Activated T-helper 1 cell treated with anti-CD3 and anti-CD28 coated beads, Interleukin-12 subunit alpha, Interleukin-12 subunit beta, Interleukin-2, Interleukin-4 antibody, amounts not matched to agents 30 ng/mL and 10 ng/mL and 1 ng/mL, durations not matched to agents 14 hours and 24 hours and 36 hours (primary cell): Measurements from ENCODE around the gene MB21D2. TPM values are rescaled to one million over a fixed set of nuclear protein-coding genes. Genes with fewer than 3 reads are reported as not detected.

ENCODE experiments used
- DNase-seq: peaks from one replicate; pipeline ENCODE4 v3.0.0; 2021; ENCODE audit warnings: low spot score
- H3K27ac Mint-ChIP-seq: one replicate; pipeline ENCODE4 v1.8.0; 2021; ENCODE audit warnings: mild to moderate bottlenecking, mixed read lengths
- H3K27me3 Mint-ChIP-seq: one replicate; pipeline ENCODE4 v1.8.0; 2022; ENCODE audit warnings: mild to moderate bottlenecking, moderate library complexity, mixed read lengths; ENCODE audit not compliant: insufficient read depth
- H3K36me3 Mint-ChIP-seq: one replicate; pipeline ENCODE4 v1.8.0; 2021; ENCODE audit warnings: low read depth, mixed read lengths
- H3K4me1 Mint-ChIP-seq: one replicate; pipeline ENCODE4 v1.8.0; 2021; ENCODE audit warnings: low read depth, mixed read lengths
- H3K4me3 Mint-ChIP-seq: one replicate; pipeline ENCODE4 v1.8.0; 2021; ENCODE audit warnings: mild to moderate bottlenecking, moderate library complexity, mixed read lengths
- H3K9me3 Mint-ChIP-seq: one replicate; pipeline ENCODE4 v1.8.0; 2021; ENCODE audit warnings: mixed read lengths
- intact Hi-C: fragments of 100-400 bp; cut with micrococcal nuclease; formaldehyde crosslinking; loops from one replicate; pipeline ENCODE4 v1.15.1; 2024
- total RNA-seq: library from RNA; stranded (reverse); gene quantifications from 2 replicates; pipeline ENCODE4 v1.2.3, GENCODE V29; 2022

The MB21D2 gene
- total RNA-seq, 1 donor from 2014 or later, result 18.0 TPM

- no peaks in the 10 kb centered on the region for H3K36me3 Mint-ChIP-seq
- peaks cover 4% of the 10 kb centered on the region for H3K27me3 Mint-ChIP-seq
- intact Hi-C loops, result loop anchor here (1.0 to 2.0 kb wide), 2 partner anchors 16 to 23 kb away; no protein-coding TSS in a partner anchor
- H3K4me3 Mint-ChIP-seq, result no peak overlapping the region
- no peaks in the 10 kb centered on the region for H3K9me3 Mint-ChIP-seq
- no peak for DNase-seq
- H3K4me1 Mint-ChIP-seq, result peaks cover 12% of the 10 kb centered on the region
- H3K27ac Mint-ChIP-seq, result peak overlapping the region; percentile 53
These were observed 16.3 kb upstream of the MB21D2 start for GRCh38 chr3:192933779-192934460.

- Mint-ChIP-seq H3K4me1 (peaks cover 12% of the 10 kb centered on the region), H3K36me3 (no peaks in the 10 kb centered on the region), H3K4me3 (no peak overlapping the region), H3K9me3 (no peaks in the 10 kb centered on the region), H3K27me3 (peaks cover 2% of the 10 kb centered on the region), H3K27ac (no peak overlapping the region)
- intact Hi-C loops, result no loop called here
- no peak for DNase-seq
These were observed 15.6 kb upstream of the MB21D2 start for GRCh38 chr3:192933259-192933658.

DNA sequence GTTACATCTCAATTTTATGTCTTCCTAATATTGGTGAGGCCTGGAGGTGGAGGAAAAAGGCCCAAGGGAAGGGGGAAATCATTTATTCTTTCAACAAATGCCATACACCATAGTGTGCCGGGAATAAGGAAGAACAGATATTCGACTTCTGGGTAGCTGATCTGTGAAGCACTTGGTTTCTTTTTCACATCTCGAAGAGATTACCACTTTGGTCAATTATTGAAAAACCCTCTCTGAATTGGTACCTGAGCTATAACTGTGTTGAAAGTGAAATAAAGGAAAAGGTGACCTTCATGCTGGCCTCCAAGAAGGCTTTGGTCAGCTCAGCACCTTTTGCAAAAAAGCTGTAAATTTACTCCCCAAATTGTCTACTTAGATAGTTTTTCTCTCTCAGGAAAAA lies 14.2 kb upstream of the MB21D2 start:
- DNase-seq, result no peak
- no peak overlapping the region for H3K4me3 Mint-ChIP-seq
- H3K4me1 Mint-ChIP-seq, result peaks cover 12% of the 10 kb centered on the region
- H3K27ac Mint-ChIP-seq, result no peak overlapping the region
- H3K9me3 Mint-ChIP-seq, result no peaks in the 10 kb centered on the region
- H3K27me3 Mint-ChIP-seq, result peaks cover 6% of the 10 kb centered on the region
- H3K36me3 Mint-ChIP-seq, result no peaks in the 10 kb centered on the region
- intact Hi-C loops, result no loop called here

DNA sequence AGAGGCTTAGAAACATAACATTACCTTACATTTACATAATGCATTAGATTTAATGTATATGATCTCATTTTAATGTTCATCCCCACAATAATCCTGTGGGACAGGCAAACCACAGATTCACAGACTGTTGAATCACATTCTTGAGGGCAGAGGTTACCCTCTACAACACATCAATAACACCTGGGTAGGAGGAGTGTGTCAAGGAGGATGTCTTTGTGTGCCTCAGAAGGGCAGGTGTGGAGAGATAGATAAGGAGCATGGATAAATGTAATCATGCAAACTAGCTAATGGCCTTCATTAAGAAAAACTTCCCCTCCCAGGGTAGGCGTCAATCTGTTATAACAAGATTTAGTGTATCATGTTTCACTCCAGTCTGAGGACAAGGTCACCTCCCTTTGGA lies 12.9 kb upstream of the MB21D2 start:
- H3K27me3 Mint-ChIP-seq, result peaks cover 8% of the 10 kb centered on the region
- H3K27ac Mint-ChIP-seq, result no peak overlapping the region

GRCh38 chr3:192929755-192930547 lies 12.3 kb upstream of the MB21D2 start:
- Mint-ChIP-seq H3K36me3 (no peaks in the 10 kb centered on the region), H3K4me3 (no peak overlapping the region), H3K9me3 (no peaks in the 10 kb centered on the region), H3K4me1 (peaks cover 6% of the 10 kb centered on the region), H3K27me3 (peaks cover 8% of the 10 kb centered on the region), H3K27ac (no peak overlapping the region)
- intact Hi-C loops, result no loop called here
- no peak for DNase-seq

More for the DNA sequence above, 12.9 kb upstream of the MB21D2 start:
- intact Hi-C loops, result no loop called here
- no peak overlapping the region for H3K4me3 Mint-ChIP-seq
- H3K4me1 Mint-ChIP-seq, result peaks cover 12% of the 10 kb centered on the region
- DNase-seq, result no peak
- no peaks in the 10 kb centered on the region for H3K9me3 Mint-ChIP-seq
- H3K36me3 Mint-ChIP-seq, result no peaks in the 10 kb centered on the region

- Mint-ChIP-seq H3K4me3 (no peak overlapping the region), H3K9me3 (no peaks in the 10 kb centered on the region), H3K36me3 (no peaks in the 10 kb centered on the region), H3K27ac (no peak overlapping the region), H3K4me1 (peaks cover 6% of the 10 kb centered on the region), H3K27me3 (peaks cover 8% of the 10 kb centered on the region)
- DNase-seq, result no peak
- intact Hi-C loops, result no loop called here
These were observed 11.5 kb upstream of the MB21D2 start for GRCh38 chr3:192929146-192929545.

DNA sequence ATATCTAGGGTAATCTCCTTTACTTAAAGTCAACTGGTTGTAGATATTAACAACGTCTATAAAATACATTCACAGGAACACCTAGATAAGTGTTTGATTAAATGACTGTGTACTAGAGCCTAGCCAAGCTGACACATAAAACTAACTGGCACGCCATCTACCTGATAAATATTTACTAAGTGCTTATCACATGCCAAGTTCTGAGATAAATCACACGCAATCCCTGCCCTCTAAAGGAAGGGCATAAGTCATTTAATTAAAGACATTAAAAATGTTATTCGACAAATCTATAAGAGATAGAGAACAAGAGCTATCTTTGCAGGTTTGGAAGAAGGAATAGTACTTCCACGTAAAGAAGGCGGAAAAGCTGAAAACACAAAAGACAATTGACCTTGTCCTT lies 11.1 kb upstream of the MB21D2 start:
- Mint-ChIP-seq H3K27ac (no peak overlapping the region), H3K4me3 (no peak overlapping the region), H3K36me3 (no peaks in the 10 kb centered on the region), H3K4me1 (peaks cover 2% of the 10 kb centered on the region), H3K27me3 (peaks cover 9% of the 10 kb centered on the region), H3K9me3 (no peaks in the 10 kb centered on the region)
- DNase-seq, result no peak
- intact Hi-C loops, result no loop called here

DNA sequence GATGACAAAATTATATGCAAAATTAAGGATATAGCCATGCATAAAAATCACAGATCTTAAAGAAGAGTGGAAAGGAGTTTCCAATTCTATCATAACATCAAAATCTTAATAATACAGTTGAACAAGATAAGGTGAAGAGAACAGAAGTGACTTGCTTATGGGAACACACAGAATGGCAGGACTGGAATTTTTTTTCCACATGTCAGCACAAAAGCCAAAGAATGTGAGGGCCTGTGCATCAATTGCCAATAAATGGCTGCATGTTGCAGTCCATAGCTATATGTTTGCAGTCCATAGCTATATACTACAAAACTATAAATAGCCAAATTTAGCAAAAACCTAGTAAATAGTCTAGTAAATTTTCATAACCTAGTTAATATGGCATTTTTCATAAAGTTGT lies 10.4 kb upstream of the MB21D2 start:
- H3K4me1 Mint-ChIP-seq, result no peaks in the 10 kb centered on the region
- H3K27me3 Mint-ChIP-seq, result peaks cover 14% of the 10 kb centered on the region
- DNase-seq, result no peak
- no peaks in the 10 kb centered on the region for H3K9me3 Mint-ChIP-seq
- no peak overlapping the region for H3K27ac Mint-ChIP-seq
- intact Hi-C loops, result no loop called here
- H3K36me3 Mint-ChIP-seq, result no peaks in the 10 kb centered on the region
- H3K4me3 Mint-ChIP-seq, result no peak overlapping the region

GRCh38 chr3:192927016-192927415 lies 9.4 kb upstream of the MB21D2 start:
- H3K27ac Mint-ChIP-seq, result no peak overlapping the region
- H3K4me3 Mint-ChIP-seq, result no peak overlapping the region
- intact Hi-C loops, result no loop called here
- H3K4me1 Mint-ChIP-seq, result no peaks in the 10 kb centered on the region
- no peak for DNase-seq
- H3K36me3 Mint-ChIP-seq, result no peaks in the 10 kb centered on the region
- H3K27me3 Mint-ChIP-seq, result peaks cover 14% of the 10 kb centered on the region
- no peaks in the 10 kb centered on the region for H3K9me3 Mint-ChIP-seq

DNA sequence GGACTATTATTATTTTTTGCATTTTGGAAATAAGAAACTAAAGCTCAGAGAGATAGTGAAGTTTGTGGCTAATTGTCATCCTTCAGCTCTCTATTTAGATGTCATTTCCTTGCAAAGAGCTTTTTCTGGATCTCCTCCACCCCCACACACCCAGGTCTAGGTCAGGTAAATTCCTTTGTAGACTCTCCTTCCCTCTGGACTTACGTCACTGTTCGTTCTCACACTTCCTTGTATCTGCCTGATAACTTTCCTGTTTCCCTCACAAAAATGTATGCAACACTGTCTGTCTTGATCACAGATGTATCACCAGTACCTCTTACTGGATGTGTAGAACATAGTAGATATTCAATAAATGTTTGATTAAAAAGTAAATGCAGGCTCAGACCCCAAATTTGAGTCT lies 6.1 kb upstream of the MB21D2 start:
- Mint-ChIP-seq H3K4me3 (no peak overlapping the region), H3K27ac (no peak overlapping the region), H3K36me3 (no peaks in the 10 kb centered on the region), H3K27me3 (peaks cover 22% of the 10 kb centered on the region), H3K9me3 (no peaks in the 10 kb centered on the region), H3K4me1 (peaks cover 13% of the 10 kb centered on the region)
- DNase-seq, result no peak
- intact Hi-C loops, result no loop called here

DNA sequence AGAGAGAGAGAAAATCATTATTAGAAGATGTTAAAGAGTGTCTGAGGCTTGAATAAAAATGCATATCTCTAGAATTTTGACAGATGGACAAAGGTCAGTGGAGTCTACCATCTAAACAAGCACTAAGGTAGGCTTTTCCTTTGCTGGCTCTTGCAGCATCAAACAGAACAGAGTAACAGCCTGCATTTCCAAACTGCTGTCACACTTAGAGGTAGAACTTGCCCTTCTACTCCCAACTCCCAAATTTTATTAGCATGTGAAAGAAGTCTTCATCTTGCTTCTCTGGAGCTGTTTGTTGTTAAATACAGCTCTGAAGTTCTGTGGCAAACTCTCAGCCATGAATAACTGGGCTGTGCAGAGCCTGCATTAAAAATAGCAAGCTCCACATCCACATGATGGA lies 4.1 kb upstream of the MB21D2 start:
- H3K36me3 Mint-ChIP-seq, result no peaks in the 10 kb centered on the region
- H3K9me3 Mint-ChIP-seq, result no peaks in the 10 kb centered on the region
- no peak overlapping the region for H3K27ac Mint-ChIP-seq
- intact Hi-C loops, result no loop called here
- no peak for DNase-seq
- H3K4me1 Mint-ChIP-seq, result peaks cover 22% of the 10 kb centered on the region
- peaks cover 23% of the 10 kb centered on the region for H3K27me3 Mint-ChIP-seq
- no peak overlapping the region for H3K4me3 Mint-ChIP-seq

- no peak for DNase-seq
- peaks cover 5% of the 10 kb centered on the region for H3K36me3 Mint-ChIP-seq
- peaks cover 23% of the 10 kb centered on the region for H3K27me3 Mint-ChIP-seq
- no peak overlapping the region for H3K27ac Mint-ChIP-seq
- intact Hi-C loops, result no loop called here
- H3K4me3 Mint-ChIP-seq, result no peak overlapping the region
- H3K4me1 Mint-ChIP-seq, result peaks cover 30% of the 10 kb centered on the region
- H3K9me3 Mint-ChIP-seq, result no peaks in the 10 kb centered on the region
These were observed 2.8 kb upstream of the MB21D2 start for GRCh38 chr3:192920411-192920810.

GRCh38 chr3:192919901-192920300 lies 2.2 kb upstream of the MB21D2 start:
- no peak overlapping the region for H3K4me3 Mint-ChIP-seq
- peaks cover 6% of the 10 kb centered on the region for H3K36me3 Mint-ChIP-seq
- no peak for DNase-seq
- H3K27ac Mint-ChIP-seq, result no peak overlapping the region
- peaks cover 23% of the 10 kb centered on the region for H3K27me3 Mint-ChIP-seq
- peaks cover 35% of the 10 kb centered on the region for H3K4me1 Mint-ChIP-seq
- H3K9me3 Mint-ChIP-seq, result no peaks in the 10 kb centered on the region
- intact Hi-C loops, result loop anchor here (5.0 kb wide), 1 partner anchor 353 kb away; no protein-coding TSS in a partner anchor
